CD4-positive, alpha-beta T cell treated with Interleukin-10 for 1 hour (primary cell): Measurements from ENCODE around the gene CLASRP.

ENCODE experiments used
- DNase-seq: peaks from one replicate; pipeline ENCODE4 v3.0.0-alpha.2; 2020

Gene CLASRP

GRCh38 chr19:45023048-45023447 is 15.8 kb upstream of the CLASRP start:
- DNase-seq: no peak

GRCh38 chr19:45025264-45025663 is 13.6 kb upstream of the CLASRP start:
- DNase-seq: no peak

GRCh38 chr19:45027371-45027770 is 11.5 kb upstream of the CLASRP start:
- no peak for DNase-seq

GRCh38 chr19:45030825-45031224 is 8.0 kb upstream of the CLASRP start:
- DNase-seq: no peak

- no peak for DNase-seq
Observed at GRCh38 chr19:45032421-45032820, 6.4 kb upstream of the CLASRP start.

GRCh38 chr19:45035755-45036154 is 3.1 kb upstream of the CLASRP start:
- DNase-seq: no peak

GRCh38 chr19:45037393-45038169 is 1.3 kb upstream of the CLASRP start:
- no peak for DNase-seq

- DNase-seq: no peak
Observed at GRCh38 chr19:45040059-45040771, 1.4 kb downstream of the CLASRP start.

- DNase-seq: no peak
Observed at GRCh38 chr19:45041125-45041524, 2.3 kb downstream of the CLASRP start.

GRCh38 chr19:45045671-45046353 is 7.0 kb downstream of the CLASRP start:
- DNase-seq: no peak

GRCh38 chr19:45046355-45046754 is 7.5 kb downstream of the CLASRP start:
- DNase-seq: no peak

GRCh38 chr19:45047188-45047797 is 8.4 kb downstream of the CLASRP start:
- no peak for DNase-seq

- DNase-seq: no peak
Observed at GRCh38 chr19:45049073-45049736, 10.4 kb downstream of the CLASRP start.

GRCh38 chr19:45050036-45050435 is 11.2 kb downstream of the CLASRP start:
- no peak for DNase-seq

- DNase-seq: no peak
Observed at GRCh38 chr19:45051929-45052579, 13.2 kb downstream of the CLASRP start.

- DNase-seq: no peak
Observed at GRCh38 chr19:45056831-45057230, 18.0 kb downstream of the CLASRP start.

GRCh38 chr19:45057444-45057843 is 18.6 kb downstream of the CLASRP start:
- no peak for DNase-seq

- no peak for DNase-seq
Observed at GRCh38 chr19:45058622-45059159, 19.8 kb downstream of the CLASRP start.

- peak; percentile 87 for DNase-seq
Observed at GRCh38 chr19:45059258-45059965, 20.6 kb downstream of the CLASRP start.

- no peak for DNase-seq
Observed at GRCh38 chr19:45061965-45062364, 23.1 kb downstream of the CLASRP start.
